ENCODE results near the gene CST9L.

CST9L gene

GRCh38 chr20:23602241-23602640 is 34.0 kb upstream of the CST9L start:
- Histone ChIP-seq H3K4me3 (no peak overlapping the region), H3K27ac (no peak overlapping the region)
- TF ChIP-seq CTCF (IDR thresholded peaks at IDR 0.05) = no peak
- DNase-seq (ENCODE audit: low spot score) = no peak

- H3K27ac ChIP-seq = no peak overlapping the region
- no peak overlapping the region for H3K4me3 ChIP-seq
- TF ChIP-seq CTCF (IDR thresholded peaks at IDR 0.05) = no peak
- no peak for DNase-seq (ENCODE audit: low spot score)
Measured at GRCh38 chr20:23601715-23602114, 33.4 kb upstream of the CST9L start.

- DNase-seq (ENCODE audit: low spot score) = no peak
- H3K4me3 ChIP-seq = no peak overlapping the region
- H3K27ac ChIP-seq = no peak overlapping the region
- TF ChIP-seq CTCF (IDR thresholded peaks at IDR 0.05) = no peak
Measured at GRCh38 chr20:23598481-23598880, 30.2 kb upstream of the CST9L start.

GRCh38 chr20:23596579-23597250 is 28.4 kb upstream of the CST9L start:
- TF ChIP-seq CTCF (IDR thresholded peaks at IDR 0.05) = no peak
- no peak for DNase-seq (ENCODE audit: low spot score)

GRCh38 chr20:23595941-23596340 is 27.7 kb upstream of the CST9L start:
- DNase-seq (ENCODE audit: low spot score) = no peak
- no peak for TF ChIP-seq CTCF (IDR thresholded peaks at IDR 0.05)
- Histone ChIP-seq H3K4me3 (no peak overlapping the region), H3K27ac (no peak overlapping the region)

More at GRCh38 chr20:23596579-23597250, 28.4 kb upstream of the CST9L start:
- Histone ChIP-seq H3K4me3 (no peak overlapping the region), H3K27ac (no peak overlapping the region)

- no peak for DNase-seq (ENCODE audit: low spot score)
- no peak for TF ChIP-seq CTCF (IDR thresholded peaks at IDR 0.05)
- Histone ChIP-seq H3K27ac (no peak overlapping the region), H3K4me3 (no peak overlapping the region)
Measured at GRCh38 chr20:23588434-23589403, 20.4 kb upstream of the CST9L start.

All from coronary artery (tissue), 2 donors.